GM19468 (cell line): Measurements from ENCODE around the gene MUTYH.

Experiments
- ATAC-seq: cut with Tn5 transposase; IDR thresholded peaks from one replicate; pipeline ENCODE4 v1.9.1; 2021; ENCODE audit warnings: mild to moderate bottlenecking, moderate library complexity, moderate number of reproducible peaks; ENCODE audit not compliant: unreplicated experiment; ENCODE audit errors: extremely low read depth

MUTYH gene

GRCh38 chr1:45353685-45354084, 13.4 kb upstream of the MUTYH start:
- no peak for ATAC-seq

GRCh38 chr1:45351508-45351907, 11.3 kb upstream of the MUTYH start:
- no peak for ATAC-seq

- ATAC-seq = no peak
These were observed 8.9 kb upstream of the MUTYH start for GRCh38 chr1:45348966-45349677.

- ATAC-seq = no peak
These were observed 8.3 kb upstream of the MUTYH start for GRCh38 chr1:45348609-45348965.

- no peak for ATAC-seq
These were observed 7.8 kb upstream of the MUTYH start for GRCh38 chr1:45348020-45348419.

GRCh38 chr1:45346473-45346872, 6.2 kb upstream of the MUTYH start:
- no peak for ATAC-seq

- no peak for ATAC-seq
These were observed 4.8 kb upstream of the MUTYH start for GRCh38 chr1:45345014-45345413.

GRCh38 chr1:45344499-45344898, 4.3 kb upstream of the MUTYH start:
- no peak for ATAC-seq

GRCh38 chr1:45340816-45341466, 701 bp upstream of the MUTYH start:
- no peak for ATAC-seq

GRCh38 chr1:45337630-45338325, 2.5 kb downstream of the MUTYH start:
- no peak for ATAC-seq

- no peak for ATAC-seq
These were observed 4.3 kb downstream of the MUTYH start for GRCh38 chr1:45335855-45336324.

GRCh38 chr1:45334308-45335245, 5.7 kb downstream of the MUTYH start:
- no peak for ATAC-seq

- ATAC-seq = no peak
These were observed 7.9 kb downstream of the MUTYH start for GRCh38 chr1:45332346-45332720.

GRCh38 chr1:45331436-45332345, 8.5 kb downstream of the MUTYH start:
- no peak for ATAC-seq

- ATAC-seq = no peak
These were observed 10.8 kb downstream of the MUTYH start for GRCh38 chr1:45329445-45329844.

GRCh38 chr1:45328680-45329079, 11.6 kb downstream of the MUTYH start:
- no peak for ATAC-seq

- no peak for ATAC-seq
These were observed 12.4 kb downstream of the MUTYH start for GRCh38 chr1:45327644-45328515.
